Activated CD8-positive, alpha-beta T cell treated with anti-CD3 and anti-CD28 coated beads for 36 hours (primary cell): ENCODE measurements around the gene SMG1. TPM values are rescaled to one million over a fixed set of nuclear protein-coding genes. Genes with fewer than 3 reads are reported as not detected.

Experiments used
- ATAC-seq: fragments of 200-7000 bp; cut with Tn5 transposase; one replicate; pipeline ENCODE4 v1.10.0; 2021; ENCODE audit warnings: mild to moderate bottlenecking, moderate library complexity
- CTCF ChIA-PET: fragments of 350-600 bp; sonication (Branson Sonifier 250); formaldehyde crosslinking; loops from one replicate; lab custom pipeline; 2021; ENCODE audit warnings: antibody characterized with exemption; lab: Charles Lee
- POLR2A ChIA-PET: fragments of 350-600 bp; sonication (Branson Sonifier 250); formaldehyde crosslinking; loops from one replicate; lab custom pipeline; 2021; ENCODE audit warnings: antibody characterized with exemption; lab: Charles Lee
- DNase-seq: peaks from one replicate; pipeline ENCODE4 v3.0.0-alpha.2; 2020
- H3K27ac Mint-ChIP-seq: one replicate; pipeline ENCODE4 v1.8.0; 2021; ENCODE audit warnings: mild to moderate bottlenecking, mixed read lengths
- H3K27me3 Mint-ChIP-seq: one replicate; pipeline ENCODE4 v1.8.0; 2021; ENCODE audit warnings: mixed read lengths
- H3K36me3 Mint-ChIP-seq: one replicate; pipeline ENCODE4 v1.8.0; 2021; ENCODE audit warnings: low read depth, mixed read lengths
- H3K4me1 Mint-ChIP-seq: one replicate; pipeline ENCODE4 v1.8.0; 2021; ENCODE audit warnings: low read depth, mixed read lengths
- H3K4me3 Mint-ChIP-seq: one replicate; pipeline ENCODE4 v1.8.0; 2021; ENCODE audit warnings: mild to moderate bottlenecking, moderate library complexity, mixed read lengths
- H3K9me3 Mint-ChIP-seq: one replicate; pipeline ENCODE4 v1.8.0; 2021; ENCODE audit warnings: mixed read lengths
- CTCF ChIP-seq: fragments of 200-600 bp; IDR thresholded peaks from one replicate; pipeline ENCODE4 v1.8.0; 2022; ENCODE audit warnings: antibody characterized with exemption, mild to moderate bottlenecking
- intact Hi-C: fragments of 100-400 bp; cut with micrococcal nuclease; formaldehyde crosslinking; loops from one replicate; pipeline ENCODE4 v1.10.0; 2022
- total RNA-seq, 2 experiments: library from RNA; stranded (reverse); gene quantifications; one replicate each; pipeline ENCODE4 v1.2.3, GENCODE V29; 2021

Gene SMG1
- total RNA-seq, 2 experiments from 2014 or later, result 103 to 108 TPM

GRCh38 chr16:18942061-18942460 is 15.9 kb upstream of the SMG1 start:
- TF ChIP-seq CTCF, result no peak
- intact Hi-C loops, result no loop called here
- Mint-ChIP-seq H3K27me3 (no peaks in the 10 kb centered on the region), H3K4me3 (no peak overlapping the region), H3K36me3 (no peaks in the 10 kb centered on the region), H3K9me3 (no peaks in the 10 kb centered on the region), H3K4me1 (peaks cover 11% of the 10 kb centered on the region), H3K27ac (no peak overlapping the region)
- ChIA-PET POLR2A (no interaction called here), CTCF (interaction anchor here (2.1 kb wide), 1 partner anchor 11 kb away, joined by 7 read pairs; no protein-coding TSS in a partner anchor)
- ATAC-seq, result no peak
- DNase-seq, result no peak

GRCh38 chr16:18941471-18941870 is 15.3 kb upstream of the SMG1 start:
- no peak overlapping the region for H3K4me3 Mint-ChIP-seq
- ATAC-seq (no peak), DNase-seq (no peak)
- ChIA-PET POLR2A (no interaction called here), CTCF (interaction anchor here (1.1 to 2.1 kb wide), 2 partner anchors 12 to 28 kb away, joined by 3 to 7 read pairs; no protein-coding TSS in a partner anchor)
- intact Hi-C loops, result no loop called here
- H3K27me3 Mint-ChIP-seq, result no peaks in the 10 kb centered on the region
- H3K9me3 Mint-ChIP-seq, result no peaks in the 10 kb centered on the region
- no peak overlapping the region for H3K27ac Mint-ChIP-seq
- no peak for TF ChIP-seq CTCF
- H3K4me1 Mint-ChIP-seq, result peaks cover 9% of the 10 kb centered on the region
- H3K36me3 Mint-ChIP-seq, result no peaks in the 10 kb centered on the region

GRCh38 chr16:18938986-18939385 is 12.8 kb upstream of the SMG1 start:
- DNase-seq (no peak), ATAC-seq (no peak)
- ChIA-PET CTCF (interaction anchor here (2.1 to 2.3 kb wide), 2 partner anchors 30 to 31 kb away, joined by 4 to 5 read pairs; no protein-coding TSS in a partner anchor), POLR2A (no interaction called here)
- Mint-ChIP-seq H3K4me3 (no peak overlapping the region), H3K27me3 (no peaks in the 10 kb centered on the region), H3K36me3 (no peaks in the 10 kb centered on the region), H3K9me3 (no peaks in the 10 kb centered on the region), H3K27ac (no peak overlapping the region), H3K4me1 (no peaks in the 10 kb centered on the region)
- intact Hi-C loops, result no loop called here
- TF ChIP-seq CTCF, result no peak

GRCh38 chr16:18937390-18937789 is 11.2 kb upstream of the SMG1 start:
- intact Hi-C loops, result no loop called here
- ATAC-seq (no peak), DNase-seq (no peak)
- H3K27ac Mint-ChIP-seq, result no peak overlapping the region
- H3K27me3 Mint-ChIP-seq, result no peaks in the 10 kb centered on the region
- ChIA-PET CTCF (interaction anchor here (0.8 to 2.3 kb wide), 2 partner anchors 9 to 31 kb away, joined by 4 to 5 read pairs; no protein-coding TSS in a partner anchor), POLR2A (interaction anchor here (1.5 kb wide), 1 partner anchor 11 kb away, joined by 4 read pairs; the partner anchor contains the start of gene SMG1)
- TF ChIP-seq CTCF, result no peak
- no peak overlapping the region for H3K4me3 Mint-ChIP-seq
- H3K36me3 Mint-ChIP-seq, result no peaks in the 10 kb centered on the region
- H3K9me3 Mint-ChIP-seq, result no peaks in the 10 kb centered on the region
- H3K4me1 Mint-ChIP-seq, result no peaks in the 10 kb centered on the region

- Mint-ChIP-seq H3K27me3 (no peaks in the 10 kb centered on the region), H3K4me3 (no peak overlapping the region), H3K27ac (no peak overlapping the region), H3K36me3 (no peaks in the 10 kb centered on the region), H3K9me3 (no peaks in the 10 kb centered on the region), H3K4me1 (peaks cover under 1% of the 10 kb centered on the region)
- DNase-seq (no peak), ATAC-seq (no peak)
- POLR2A ChIA-PET, result interaction anchor here (0.5 to 1.5 kb wide), 2 partner anchors 11 to 58 kb away, joined by 3 to 4 read pairs; partner anchors contain the start of gene SMG1
- intact Hi-C loops, result no loop called here
- CTCF ChIA-PET, result interaction anchor here (0.8 to 2.3 kb wide), 2 partner anchors 10 to 32 kb away, joined by 4 to 5 read pairs; no protein-coding TSS in a partner anchor
- no peak for TF ChIP-seq CTCF
Observed at GRCh38 chr16:18936727-18937340, 10.6 kb upstream of the SMG1 start.
